Measurements from ENCODE around the gene SMYD5.

- TF ChIP-seq CTCF (IDR thresholded peaks at IDR 0.05) (no peak), POLR2A (IDR thresholded peaks at IDR 0.05) (no peak)
Measured at GRCh38 chr2:73264332-73264606, 50.2 kb downstream of the SMYD5 start.

Data from breast epithelium (tissue), 3 donors.